DND-41 (cell line): Measurements from ENCODE around the gene SULF2.

Experiments
- ATAC-seq: fragments of 200-7000 bp; cut with Tn5 transposase; 3 replicates; pipeline ENCODE4 v1.9.1; 2021; ENCODE audit warnings: low read depth; ENCODE audit not compliant: insufficient read depth
- DNase-seq: peaks from one replicate; pipeline ENCODE4 v3.0.0-alpha.2; 2020
- H2AFZ ChIP-seq: 2 replicates; pipeline ENCODE4 v1.6.0; 2012; ENCODE audit warnings: low read depth, low read length
- H3K27ac ChIP-seq: 2 replicates; pipeline ENCODE4 v1.5.1; 2012; ENCODE audit warnings: low read length, inconsistent platforms
- H3K27me3 ChIP-seq: fragments of 200-600 bp; sonication (generic); 2 replicates; pipeline ENCODE4 v1.6.0; 2012; ENCODE audit warnings: low read length, mild to moderate bottlenecking, inconsistent platforms; ENCODE audit not compliant: insufficient read depth, poor library complexity
- H3K36me3 ChIP-seq: 2 replicates; pipeline ENCODE4 v1.5.1; 2012; ENCODE audit warnings: low read length, inconsistent platforms; ENCODE audit not compliant: insufficient read depth
- H3K4me1 ChIP-seq: 2 replicates; pipeline ENCODE4 v1.5.1; 2012; ENCODE audit warnings: mild to moderate bottlenecking, low read length; ENCODE audit not compliant: insufficient read depth
- H3K4me2 ChIP-seq: 2 replicates; pipeline ENCODE4 v1.6.0; 2012; ENCODE audit warnings: mild to moderate bottlenecking, moderate library complexity, low read length, inconsistent platforms; ENCODE audit not compliant: insufficient read depth
- H3K4me3 ChIP-seq, 2 experiments: fragments of 200-600 bp in 1 of 2; shearing (Covaris generic) in 1 of 2; 2 replicates each; pipeline ENCODE4 v1.5.1; 2012 to 2016; ENCODE audit warnings: inconsistent platforms in 2 of 2, low read length in 2 of 2, mild to moderate bottlenecking in 2 of 2, low read depth in 1 of 2, moderate library complexity in 1 of 2
- H3K79me2 ChIP-seq: 2 replicates; pipeline ENCODE4 v1.6.0; 2012; ENCODE audit warnings: low read length, inconsistent platforms; ENCODE audit not compliant: insufficient read depth
- H3K9ac ChIP-seq: 2 replicates; pipeline ENCODE4 v1.6.0; 2012; ENCODE audit warnings: low read depth, mild to moderate bottlenecking, inconsistent platforms, low read length, moderate library complexity
- H3K9me3 ChIP-seq: 2 replicates; pipeline ENCODE4 v1.5.1; 2012; ENCODE audit warnings: low read length, moderate library complexity, mild to moderate bottlenecking, inconsistent platforms; ENCODE audit not compliant: insufficient read depth, severe bottlenecking
- H4K20me1 ChIP-seq: 2 replicates; pipeline ENCODE4 v1.6.0; 2012; ENCODE audit warnings: low read length; ENCODE audit not compliant: insufficient read depth
- EZH2 ChIP-seq: IDR thresholded peaks from 3 replicates; pipeline ENCODE4 v1.6.1; 2012; ENCODE audit warnings: borderline replicate concordance, low read depth, mild to moderate bottlenecking, moderate library complexity, low read length, inconsistent platforms; ENCODE audit not compliant: severe bottlenecking
- TF ChIP-seq, protein P1 (sequence below): IDR thresholded peaks from 2 replicates; pipeline ENCODE4 v1.5.1; 2012; ENCODE audit warnings: borderline replicate concordance, low read length, moderate library complexity, mild to moderate bottlenecking; ENCODE audit not compliant: poor library complexity, severe bottlenecking; ENCODE audit errors: extremely low read depth

Gene SULF2

DNA sequence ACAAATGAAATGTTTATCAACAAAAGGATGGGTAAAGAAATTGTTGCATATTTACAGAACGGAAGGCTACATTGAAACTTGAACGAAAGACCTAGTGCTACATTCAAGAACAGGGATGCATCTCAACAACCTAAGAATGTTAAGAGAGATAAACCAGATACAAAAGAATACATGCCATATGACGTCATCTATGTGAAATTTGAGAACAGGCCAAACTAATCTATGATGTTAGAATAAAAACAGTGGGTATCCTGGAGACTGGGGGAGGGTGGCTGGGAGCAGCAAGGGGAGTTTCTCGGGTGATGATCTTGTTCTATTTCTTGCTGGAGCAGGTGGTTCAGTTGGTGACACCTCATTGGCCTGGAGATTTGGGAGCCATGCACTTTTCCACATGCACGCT is 81.5 kb downstream of the SULF2 start:
- no peaks in the 10 kb centered on the region for H3K9me3 ChIP-seq
- ATAC-seq (no peak), DNase-seq (no peak)
- H3K36me3 ChIP-seq = no peaks in the 10 kb centered on the region
- no peak overlapping the region for H3K4me3 ChIP-seq
- TF ChIP-seq EZH2 = no peak
- TF ChIP-seq, protein P1, sequence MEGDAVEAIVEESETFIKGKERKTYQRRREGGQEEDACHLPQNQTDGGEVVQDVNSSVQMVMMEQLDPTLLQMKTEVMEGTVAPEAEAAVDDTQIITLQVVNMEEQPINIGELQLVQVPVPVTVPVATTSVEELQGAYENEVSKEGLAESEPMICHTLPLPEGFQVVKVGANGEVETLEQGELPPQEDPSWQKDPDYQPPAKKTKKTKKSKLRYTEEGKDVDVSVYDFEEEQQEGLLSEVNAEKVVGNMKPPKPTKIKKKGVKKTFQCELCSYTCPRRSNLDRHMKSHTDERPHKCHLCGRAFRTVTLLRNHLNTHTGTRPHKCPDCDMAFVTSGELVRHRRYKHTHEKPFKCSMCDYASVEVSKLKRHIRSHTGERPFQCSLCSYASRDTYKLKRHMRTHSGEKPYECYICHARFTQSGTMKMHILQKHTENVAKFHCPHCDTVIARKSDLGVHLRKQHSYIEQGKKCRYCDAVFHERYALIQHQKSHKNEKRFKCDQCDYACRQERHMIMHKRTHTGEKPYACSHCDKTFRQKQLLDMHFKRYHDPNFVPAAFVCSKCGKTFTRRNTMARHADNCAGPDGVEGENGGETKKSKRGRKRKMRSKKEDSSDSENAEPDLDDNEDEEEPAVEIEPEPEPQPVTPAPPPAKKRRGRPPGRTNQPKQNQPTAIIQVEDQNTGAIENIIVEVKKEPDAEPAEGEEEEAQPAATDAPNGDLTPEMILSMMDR = no peak
- H3K27ac ChIP-seq = no peak overlapping the region
- no peaks in the 10 kb centered on the region for H3K4me1 ChIP-seq
- no peaks in the 10 kb centered on the region for H3K27me3 ChIP-seq
- H3K9ac ChIP-seq = no peak overlapping the region
- H4K20me1 ChIP-seq = no peaks in the 10 kb centered on the region
- no peak overlapping the region for H2AFZ ChIP-seq
- no peak overlapping the region for H3K4me2 ChIP-seq
- no peaks in the 10 kb centered on the region for H3K79me2 ChIP-seq

DNA sequence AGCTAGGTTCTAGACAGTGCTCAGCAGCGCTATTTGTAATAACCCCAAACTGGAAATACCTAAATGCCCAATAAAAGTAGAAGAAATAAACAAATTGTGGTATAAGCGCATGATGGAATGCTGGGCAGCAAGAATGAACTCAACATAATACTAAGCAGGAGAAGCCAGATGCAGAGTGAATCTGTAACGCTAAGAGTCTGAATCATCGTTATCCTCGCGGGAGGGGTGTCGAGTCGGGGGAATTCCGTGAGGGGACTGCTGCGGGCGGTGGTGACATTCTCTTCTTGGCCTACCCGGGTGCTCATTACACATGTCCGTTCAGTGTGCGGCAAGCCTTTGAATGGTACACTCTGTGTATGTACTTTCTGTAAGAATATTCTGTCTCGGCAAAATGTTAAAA is 83.7 kb downstream of the SULF2 start:
- Histone ChIP-seq H3K79me2 (no peaks in the 10 kb centered on the region), H2AFZ (no peak overlapping the region), H3K4me2 (no peak overlapping the region), H4K20me1 (no peaks in the 10 kb centered on the region), H3K4me1 (no peaks in the 10 kb centered on the region), H3K27ac (no peak overlapping the region), H3K27me3 (no peaks in the 10 kb centered on the region), H3K36me3 (no peaks in the 10 kb centered on the region), H3K4me3 (no peak overlapping the region), H3K9ac (no peak overlapping the region), H3K9me3 (no peaks in the 10 kb centered on the region)
- no peak for TF ChIP-seq EZH2
- TF ChIP-seq, protein P1 = no peak
- DNase-seq (no peak), ATAC-seq (no peak)

DNA sequence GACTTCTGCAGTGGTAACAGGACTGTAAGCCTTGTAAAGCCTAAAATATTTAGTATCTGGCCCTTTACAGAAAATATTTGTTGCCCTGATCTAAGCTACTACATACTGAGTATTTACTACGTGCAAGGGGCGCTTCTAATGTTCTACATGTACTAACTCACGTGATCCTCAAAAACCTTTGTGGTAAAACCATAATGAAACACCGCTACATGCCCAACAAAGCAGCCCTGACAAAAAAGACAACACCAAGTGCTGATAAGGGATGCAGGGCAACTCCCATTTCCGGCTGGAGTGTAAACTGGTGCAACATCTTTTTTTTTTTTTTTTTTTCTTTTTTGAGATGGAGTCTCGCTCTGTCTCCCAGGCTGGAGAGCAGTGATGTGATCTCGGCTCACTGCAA is 85.0 kb downstream of the SULF2 start:
- no peak overlapping the region for H3K27ac ChIP-seq

More for the DNA sequence above, 85.0 kb downstream of the SULF2 start:
- Histone ChIP-seq H3K9ac (no peak overlapping the region), H2AFZ (no peak overlapping the region), H3K79me2 (no peaks in the 10 kb centered on the region), H3K4me1 (peaks cover 1% of the 10 kb centered on the region), H3K4me3 (no peak overlapping the region), H4K20me1 (no peaks in the 10 kb centered on the region), H3K9me3 (no peaks in the 10 kb centered on the region), H3K36me3 (no peaks in the 10 kb centered on the region), H3K27me3 (no peaks in the 10 kb centered on the region), H3K4me2 (no peak overlapping the region)
- no peak for ATAC-seq
- no peak for TF ChIP-seq EZH2
- TF ChIP-seq, protein P1 = no peak
- no peak for DNase-seq
